Measurements from ENCODE around the gene SNTA1. TPM values are rescaled to one million over a fixed set of nuclear protein-coding genes. Genes with fewer than 3 reads are reported as not detected.
"Not testable (repeated sequence)": the region's sequence is repeated elsewhere in the genome, so short reads cannot be mapped to it uniquely, and the experiment has no call there.

Gene SNTA1
- total and polyA plus RNA-seq, 2 experiments from 2014 or later = 3.8 to 9.3 TPM

DNA sequence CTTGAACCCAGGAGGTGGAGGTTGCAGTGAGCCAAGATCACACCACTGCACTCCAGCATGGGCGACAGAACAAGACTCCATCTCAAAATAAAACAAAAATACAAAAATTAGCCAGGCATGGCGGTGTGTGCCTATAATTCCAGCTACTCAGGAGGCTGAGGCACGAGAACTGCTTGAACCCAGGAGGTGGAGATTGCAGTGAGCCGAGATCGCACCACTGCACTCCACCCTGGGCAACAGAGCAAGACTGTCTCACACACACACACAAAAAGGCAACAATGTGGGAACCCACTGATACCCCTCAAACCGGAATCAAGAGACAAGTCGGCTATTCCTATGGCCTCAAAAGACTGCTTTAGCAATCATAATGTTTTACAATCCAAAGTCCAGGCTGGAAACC lies 3.0 kb downstream of the SNTA1 start:
- DNase-seq (ENCODE audit: low spot score); H3K27ac Mint-ChIP-seq; H3K4me1 Mint-ChIP-seq; ATAC-seq; H3K36me3 Mint-ChIP-seq (ENCODE audit: low read depth); H3K4me1 ChIP-seq (ENCODE audit: insufficient read depth); H3K4me3 ChIP-seq; H2AFZ ChIP-seq; H3K36me3 ChIP-seq (ENCODE audit: insufficient read depth); H3K79me2 ChIP-seq (replicated peaks; ENCODE audit: insufficient read depth); H3K4me2 ChIP-seq; H3F3A ChIP-seq (replicated peaks; ENCODE audit: low read depth); H3K9me3 Mint-ChIP-seq; H3K9me2 ChIP-seq (ENCODE audit: insufficient read depth); H4K20me1 ChIP-seq (replicated peaks; ENCODE audit: insufficient read depth); H3K4me3 Mint-ChIP-seq; H3K27ac ChIP-seq (ENCODE audit: low read depth): not testable (repeated sequence)
- H3K27me3 ChIP-seq (ENCODE audit: insufficient read depth) = peaks cover 16% of the 10 kb centered on the region
- H3K27me3 Mint-ChIP-seq (ENCODE audit: insufficient read depth, low read depth, poor library complexity) = peaks cover 30% of the 10 kb centered on the region

- Histone ChIP-seq H3K4me1 (ENCODE audit: insufficient read depth) (no peaks in the 10 kb centered on the region), H3K9me2 (ENCODE audit: insufficient read depth) (no peaks in the 10 kb centered on the region), H3K4me3 (no peak overlapping the region), H3K27ac (ENCODE audit: low read depth) (no peak overlapping the region), H4K20me1 (replicated peaks; ENCODE audit: insufficient read depth) (no peaks in the 10 kb centered on the region; the same call in 1 of the 2 replicates), H3K36me3 (ENCODE audit: insufficient read depth) (no peaks in the 10 kb centered on the region), H3K79me2 (replicated peaks; ENCODE audit: insufficient read depth) (no peaks in the 10 kb centered on the region), H3K27me3 (ENCODE audit: insufficient read depth) (peaks cover 16% of the 10 kb centered on the region), H2AFZ (no peak overlapping the region), H3K4me2 (no peak overlapping the region), H3F3A (replicated peaks; ENCODE audit: low read depth) (no peaks in the 10 kb centered on the region)
- Mint-ChIP-seq H3K4me1 (no peaks in the 10 kb centered on the region), H3K36me3 (ENCODE audit: low read depth) (no peaks in the 10 kb centered on the region), H3K27me3 (ENCODE audit: insufficient read depth, low read depth, poor library complexity) (peaks cover 28% of the 10 kb centered on the region), H3K27ac (no peak overlapping the region), H3K4me3 (no peak overlapping the region), H3K9me3 (0 out of 3 replicates have a peak, but pooled peaks cover 2% of the 10 kb centered on the region)
- no peak for ATAC-seq
- DNase-seq (ENCODE audit: low spot score) = no peak
- TF ChIP-seq POLR2AphosphoS5 (IDR thresholded peaks at IDR 0.05; ENCODE audit: low read depth) (no peak), NANOG (IDR thresholded peaks at IDR 0.05; ENCODE audit: borderline replicate concordance) (no peak), JUNB (IDR thresholded peaks at IDR 0.05; ENCODE audit: unreplicated experiment) (no peak), EZH2 (IDR thresholded peaks at IDR 0.05; ENCODE audit: low read depth, unreplicated experiment) (no peak), EZH2phosphoT487 (IDR thresholded peaks at IDR 0.05; ENCODE audit: unreplicated experiment) (no peak), STAT1 (IDR thresholded peaks at IDR 0.05; ENCODE audit: unreplicated experiment) (no peak), REST (IDR thresholded peaks at IDR 0.05; ENCODE audit: unreplicated experiment) (no peak), ZNF114 (CRISPR knock-in tag; IDR thresholded peaks at IDR 0.05) (no peak)
- TF ChIP-seq, protein P1, sequence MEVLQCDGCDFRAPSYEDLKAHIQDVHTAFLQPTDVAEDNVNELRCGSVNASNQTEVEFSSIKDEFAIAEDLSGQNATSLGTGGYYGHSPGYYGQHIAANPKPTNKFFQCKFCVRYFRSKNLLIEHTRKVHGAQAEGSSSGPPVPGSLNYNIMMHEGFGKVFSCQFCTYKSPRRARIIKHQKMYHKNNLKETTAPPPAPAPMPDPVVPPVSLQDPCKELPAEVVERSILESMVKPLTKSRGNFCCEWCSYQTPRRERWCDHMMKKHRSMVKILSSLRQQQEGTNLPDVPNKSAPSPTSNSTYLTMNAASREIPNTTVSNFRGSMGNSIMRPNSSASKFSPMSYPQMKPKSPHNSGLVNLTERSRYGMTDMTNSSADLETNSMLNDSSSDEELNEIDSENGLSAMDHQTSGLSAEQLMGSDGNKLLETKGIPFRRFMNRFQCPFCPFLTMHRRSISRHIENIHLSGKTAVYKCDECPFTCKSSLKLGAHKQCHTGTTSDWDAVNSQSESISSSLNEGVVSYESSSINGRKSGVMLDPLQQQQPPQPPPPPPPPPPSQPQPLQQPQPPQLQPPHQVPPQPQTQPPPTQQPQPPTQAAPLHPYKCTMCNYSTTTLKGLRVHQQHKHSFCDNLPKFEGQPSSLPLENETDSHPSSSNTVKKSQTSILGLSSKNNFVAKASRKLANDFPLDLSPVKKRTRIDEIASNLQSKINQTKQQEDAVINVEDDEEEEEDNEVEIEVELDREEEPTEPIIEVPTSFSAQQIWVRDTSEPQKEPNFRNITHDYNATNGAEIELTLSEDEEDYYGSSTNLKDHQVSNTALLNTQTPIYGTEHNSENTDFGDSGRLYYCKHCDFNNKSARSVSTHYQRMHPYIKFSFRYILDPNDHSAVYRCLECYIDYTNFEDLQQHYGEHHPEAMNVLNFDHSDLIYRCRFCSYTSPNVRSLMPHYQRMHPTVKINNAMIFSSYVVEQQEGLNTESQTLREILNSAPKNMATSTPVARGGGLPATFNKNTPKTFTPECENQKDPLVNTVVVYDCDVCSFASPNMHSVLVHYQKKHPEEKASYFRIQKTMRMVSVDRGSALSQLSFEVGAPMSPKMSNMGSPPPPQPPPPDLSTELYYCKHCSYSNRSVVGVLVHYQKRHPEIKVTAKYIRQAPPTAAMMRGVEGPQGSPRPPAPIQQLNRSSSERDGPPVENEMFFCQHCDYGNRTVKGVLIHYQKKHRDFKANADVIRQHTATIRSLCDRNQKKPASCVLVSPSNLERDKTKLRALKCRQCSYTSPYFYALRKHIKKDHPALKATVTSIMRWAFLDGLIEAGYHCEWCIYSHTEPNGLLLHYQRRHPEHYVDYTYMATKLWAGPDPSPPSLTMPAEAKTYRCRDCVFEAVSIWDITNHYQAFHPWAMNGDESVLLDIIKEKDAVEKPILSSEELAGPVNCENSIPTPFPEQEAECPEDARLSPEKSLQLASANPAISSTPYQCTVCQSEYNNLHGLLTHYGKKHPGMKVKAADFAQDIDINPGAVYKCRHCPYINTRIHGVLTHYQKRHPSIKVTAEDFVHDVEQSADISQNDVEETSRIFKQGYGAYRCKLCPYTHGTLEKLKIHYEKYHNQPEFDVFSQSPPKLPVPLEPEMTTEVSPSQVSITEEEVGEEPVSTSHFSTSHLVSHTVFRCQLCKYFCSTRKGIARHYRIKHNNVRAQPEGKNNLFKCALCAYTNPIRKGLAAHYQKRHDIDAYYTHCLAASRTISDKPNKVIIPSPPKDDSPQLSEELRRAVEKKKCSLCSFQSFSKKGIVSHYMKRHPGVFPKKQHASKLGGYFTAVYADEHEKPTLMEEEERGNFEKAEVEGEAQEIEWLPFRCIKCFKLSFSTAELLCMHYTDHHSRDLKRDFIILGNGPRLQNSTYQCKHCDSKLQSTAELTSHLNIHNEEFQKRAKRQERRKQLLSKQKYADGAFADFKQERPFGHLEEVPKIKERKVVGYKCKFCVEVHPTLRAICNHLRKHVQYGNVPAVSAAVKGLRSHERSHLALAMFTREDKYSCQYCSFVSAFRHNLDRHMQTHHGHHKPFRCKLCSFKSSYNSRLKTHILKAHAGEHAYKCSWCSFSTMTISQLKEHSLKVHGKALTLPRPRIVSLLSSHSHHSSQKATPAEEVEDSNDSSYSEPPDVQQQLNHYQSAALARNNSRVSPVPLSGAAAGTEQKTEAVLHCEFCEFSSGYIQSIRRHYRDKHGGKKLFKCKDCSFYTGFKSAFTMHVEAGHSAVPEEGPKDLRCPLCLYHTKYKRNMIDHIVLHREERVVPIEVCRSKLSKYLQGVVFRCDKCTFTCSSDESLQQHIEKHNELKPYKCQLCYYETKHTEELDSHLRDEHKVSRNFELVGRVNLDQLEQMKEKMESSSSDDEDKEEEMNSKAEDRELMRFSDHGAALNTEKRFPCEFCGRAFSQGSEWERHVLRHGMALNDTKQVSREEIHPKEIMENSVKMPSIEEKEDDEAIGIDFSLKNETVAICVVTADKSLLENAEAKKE (CRISPR knock-in tag; IDR thresholded peaks at IDR 0.05) = no peak
- TF ChIP-seq, protein P2, sequence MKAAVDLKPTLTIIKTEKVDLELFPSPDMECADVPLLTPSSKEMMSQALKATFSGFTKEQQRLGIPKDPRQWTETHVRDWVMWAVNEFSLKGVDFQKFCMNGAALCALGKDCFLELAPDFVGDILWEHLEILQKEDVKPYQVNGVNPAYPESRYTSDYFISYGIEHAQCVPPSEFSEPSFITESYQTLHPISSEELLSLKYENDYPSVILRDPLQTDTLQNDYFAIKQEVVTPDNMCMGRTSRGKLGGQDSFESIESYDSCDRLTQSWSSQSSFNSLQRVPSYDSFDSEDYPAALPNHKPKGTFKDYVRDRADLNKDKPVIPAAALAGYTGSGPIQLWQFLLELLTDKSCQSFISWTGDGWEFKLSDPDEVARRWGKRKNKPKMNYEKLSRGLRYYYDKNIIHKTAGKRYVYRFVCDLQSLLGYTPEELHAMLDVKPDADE (IDR thresholded peaks at IDR 0.05) = no peak
Measured at GRCh38 chr20:33438481-33438880, 5.1 kb downstream of the SNTA1 start.

Measured in GM23338 (cell line).